GM12872 (cell line): ENCODE data around the gene NVL.

Source experiments
- CTCF ChIP-seq: IDR thresholded peaks from 3 replicates; pipeline ENCODE4 v1.5.1; 2011; ENCODE audit warnings: low read depth, mild to moderate bottlenecking, low read length, moderate library complexity; ENCODE audit not compliant: insufficient read depth

Gene NVL

DNA sequence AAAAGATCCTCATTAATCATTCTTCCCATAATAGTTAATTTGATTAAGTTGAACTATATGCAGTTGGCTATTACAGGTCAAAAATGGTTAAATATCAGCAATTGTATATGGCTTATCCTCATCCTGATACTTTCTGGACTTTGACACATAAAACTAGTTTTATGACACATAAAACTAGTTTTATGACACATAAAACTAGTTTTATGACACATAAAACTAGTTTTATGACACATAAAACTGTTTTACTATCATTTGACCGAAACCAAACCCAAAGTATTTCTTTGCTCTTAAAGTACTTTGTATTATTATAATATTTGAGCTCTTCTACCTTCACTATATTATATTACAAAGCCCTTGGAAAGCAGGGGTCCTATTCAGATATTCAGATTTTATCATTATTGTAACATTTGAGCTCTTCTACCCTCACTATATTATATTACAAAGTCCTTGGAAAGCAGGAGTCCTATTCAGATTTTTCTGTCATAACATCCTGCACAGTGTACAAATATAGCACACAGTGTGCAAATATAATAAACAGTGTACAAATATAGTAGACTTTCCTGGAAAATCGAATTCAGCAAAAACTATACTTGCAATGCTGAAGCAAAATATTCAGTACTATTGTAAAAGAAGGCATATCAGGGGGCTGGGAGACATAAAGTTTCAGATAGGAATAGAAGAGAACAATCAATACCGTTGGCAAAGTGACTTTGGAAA lies 53.0 kb downstream of the NVL start:
- no peak for TF ChIP-seq CTCF

DNA sequence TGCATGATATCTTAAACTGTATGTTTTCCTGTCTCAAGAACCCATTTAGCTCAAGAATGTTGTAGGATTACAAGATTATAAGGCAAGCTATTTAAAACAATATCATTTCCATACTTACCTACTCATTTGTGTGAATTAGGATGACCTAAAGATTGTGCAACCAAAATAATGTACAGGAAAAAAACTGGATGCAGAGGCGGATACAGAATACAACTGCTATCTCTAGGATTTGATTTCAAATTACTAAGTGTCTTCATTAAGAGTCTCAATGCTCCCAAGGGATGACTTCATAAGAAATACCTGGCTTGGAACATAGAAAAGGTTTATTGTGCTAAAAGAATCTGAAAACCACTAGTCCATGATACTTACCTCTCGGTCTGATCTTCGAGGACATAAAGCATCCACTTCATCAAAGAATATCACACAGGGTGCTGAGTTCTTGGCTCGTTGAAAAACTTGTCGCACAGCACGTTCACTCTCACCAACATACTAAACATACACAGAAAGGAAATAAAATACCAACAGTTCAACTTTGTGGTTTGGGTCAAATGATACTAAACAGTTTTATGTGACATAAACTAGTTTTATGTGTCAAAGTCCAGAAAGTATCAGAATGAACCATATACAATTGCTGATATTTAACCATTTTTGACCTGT lies 54.9 kb downstream of the NVL start:
- TF ChIP-seq CTCF, result no peak

GRCh38 chr1:224273641-224274040 lies 56.3 kb downstream of the NVL start:
- no peak for TF ChIP-seq CTCF

GRCh38 chr1:224271106-224271505 lies 58.9 kb downstream of the NVL start:
- TF ChIP-seq CTCF, result no peak

DNA sequence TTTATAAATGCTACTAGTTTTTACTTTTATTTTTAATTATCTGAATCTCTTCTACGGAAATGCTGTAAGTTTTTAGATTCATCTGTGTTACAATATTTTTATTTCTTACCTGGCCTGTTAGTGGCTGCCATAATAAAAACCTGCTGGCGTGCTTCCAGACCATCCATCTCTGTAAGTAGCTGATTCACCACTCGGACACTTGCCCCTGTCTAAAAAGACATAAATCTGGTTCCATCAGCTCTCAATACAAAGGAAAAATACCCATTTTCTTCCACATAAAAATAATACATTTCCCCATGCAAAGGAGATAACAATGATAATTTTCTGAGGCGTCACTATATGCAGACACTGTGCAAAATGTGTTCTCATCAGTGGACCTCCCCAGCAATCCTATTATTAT lies 62.0 kb downstream of the NVL start:
- no peak for TF ChIP-seq CTCF

DNA sequence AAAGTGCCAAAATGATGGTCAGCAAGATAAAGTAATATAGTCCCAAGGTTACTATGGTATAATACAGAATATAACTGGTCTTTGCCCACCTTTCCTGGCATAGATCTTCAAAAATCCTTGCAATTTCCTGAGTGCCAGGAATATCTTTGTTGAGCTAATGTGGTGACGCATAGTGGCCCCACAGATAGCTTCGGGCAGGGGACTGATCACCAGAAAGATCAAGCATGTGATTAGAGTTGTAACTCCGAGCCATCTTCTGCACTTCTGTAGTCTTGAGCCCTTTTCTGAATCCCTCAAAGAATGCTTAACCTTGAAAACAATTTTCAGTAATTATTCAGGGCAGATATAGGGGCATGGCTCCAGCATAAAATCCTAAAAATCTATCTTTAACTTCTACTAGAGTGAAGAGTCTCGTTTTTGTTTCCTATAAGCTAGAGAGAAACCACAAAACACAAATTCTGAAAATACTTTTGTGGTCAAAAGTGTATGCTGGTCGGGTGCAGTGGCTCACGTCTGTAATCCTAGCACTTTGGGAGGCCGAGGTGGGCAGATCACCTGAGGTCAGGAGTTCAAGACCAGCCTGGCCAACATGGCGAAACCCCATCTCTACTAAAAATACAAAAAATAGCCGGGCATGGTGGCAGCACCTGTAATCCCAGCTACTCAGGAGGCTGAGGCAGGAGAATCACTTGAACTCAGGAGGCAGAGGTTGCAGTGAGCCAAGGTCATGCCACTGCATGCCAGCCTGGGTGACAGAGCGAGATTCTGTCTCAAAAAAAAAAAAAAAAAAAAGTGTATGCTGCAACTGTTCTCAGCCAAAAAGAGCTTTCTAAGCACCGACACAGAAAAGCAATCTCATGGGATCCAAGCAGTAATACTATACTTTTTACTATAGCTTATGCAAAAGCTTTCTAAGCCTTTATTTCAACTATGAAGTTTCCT lies 62.8 kb downstream of the NVL start:
- no peak for TF ChIP-seq CTCF

DNA sequence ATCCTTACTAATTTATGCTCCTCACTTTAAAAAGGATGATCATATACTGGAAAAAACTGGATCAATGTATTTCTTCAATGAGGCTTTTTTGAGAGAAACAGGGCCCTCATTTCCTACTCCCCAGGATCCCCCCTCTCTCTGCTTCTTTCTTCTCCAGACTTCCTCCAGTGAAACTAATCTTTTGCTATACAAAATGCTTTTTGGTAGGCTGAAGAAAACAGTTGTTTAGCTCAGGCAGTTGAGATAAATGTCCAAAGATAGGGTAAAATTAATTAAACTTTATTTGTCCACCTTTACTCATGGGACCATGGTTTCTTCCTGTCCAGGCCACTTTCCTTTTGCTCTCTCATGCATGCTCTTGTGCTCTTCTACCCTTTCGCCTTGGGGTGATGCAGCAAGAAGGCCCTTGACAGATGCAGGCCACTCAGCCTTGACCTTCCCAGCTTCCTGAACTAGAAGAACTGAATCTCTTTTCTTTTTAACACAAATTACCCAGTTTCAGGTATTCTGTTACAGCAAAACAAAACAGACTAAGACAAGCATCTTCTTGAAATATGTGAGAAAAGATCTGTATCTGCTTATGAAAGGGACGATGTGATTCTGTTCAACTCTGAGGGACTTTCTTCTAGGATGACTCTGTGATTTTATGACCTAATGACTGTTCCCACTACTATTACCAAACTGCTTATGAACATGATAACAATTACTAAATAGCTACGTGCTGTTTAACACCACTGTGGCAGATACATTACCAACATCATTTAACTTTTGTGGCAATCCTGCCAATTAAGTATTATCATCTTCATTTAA lies 63.7 kb downstream of the NVL start:
- no peak for TF ChIP-seq CTCF
